Embryonic facial prominence (tissue), 1 donor: Measurements from ENCODE around the gene FA2H.
"Not testable (repeated sequence)": the region's sequence is repeated elsewhere in the genome, so short reads cannot be mapped to it uniquely, and the experiment has no call there.

Source experiments
- DNase-seq: peaks from one replicate; pipeline ENCODE4 v3.0.0-alpha.2; 2016; ENCODE audit errors: extremely low spot score

Gene FA2H

DNA sequence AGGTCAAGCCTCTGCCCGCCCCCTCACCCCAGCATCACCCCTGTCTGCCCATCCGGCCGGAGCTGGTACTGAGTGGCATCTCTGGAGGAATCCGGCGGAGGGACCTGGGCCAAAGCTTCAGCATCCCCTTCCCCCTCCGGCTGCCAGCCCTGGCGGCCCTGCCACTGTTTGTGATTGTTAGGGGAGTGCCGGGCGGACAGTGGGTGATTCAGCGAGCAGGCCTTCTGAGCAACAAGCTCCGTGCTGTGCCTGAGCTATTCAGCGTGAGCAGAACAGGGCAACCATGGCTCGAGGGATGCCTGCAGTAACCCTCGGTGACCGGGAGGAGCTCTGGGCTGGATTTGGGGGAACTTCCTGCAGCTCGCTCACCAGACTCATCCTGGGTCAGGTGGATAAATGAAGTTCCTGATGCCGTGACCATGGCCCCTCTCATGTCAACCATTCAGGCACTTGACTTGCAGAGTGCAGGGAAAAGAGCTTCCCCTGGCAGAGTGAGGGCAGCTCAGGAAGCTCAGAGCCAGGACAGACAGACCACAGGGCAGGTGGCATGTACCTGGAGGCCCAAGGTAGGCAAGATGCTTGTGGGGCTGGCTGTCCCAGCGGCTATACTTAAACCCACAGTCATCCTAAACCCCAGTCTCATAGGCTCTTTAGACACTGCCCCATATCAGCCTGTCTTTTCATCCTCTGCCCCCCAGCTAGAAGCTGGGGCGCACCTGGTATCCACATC is 49.6 kb downstream of the FA2H start:
- no peak for DNase-seq

- DNase-seq: no peak
These were observed 51.4 kb downstream of the FA2H start for GRCh38 chr16:74723256-74723655.

GRCh38 chr16:74722156-74722555 is 52.5 kb downstream of the FA2H start:
- not testable (repeated sequence) for DNase-seq

GRCh38 chr16:74721716-74722115 is 52.9 kb downstream of the FA2H start:
- no peak for DNase-seq

DNA sequence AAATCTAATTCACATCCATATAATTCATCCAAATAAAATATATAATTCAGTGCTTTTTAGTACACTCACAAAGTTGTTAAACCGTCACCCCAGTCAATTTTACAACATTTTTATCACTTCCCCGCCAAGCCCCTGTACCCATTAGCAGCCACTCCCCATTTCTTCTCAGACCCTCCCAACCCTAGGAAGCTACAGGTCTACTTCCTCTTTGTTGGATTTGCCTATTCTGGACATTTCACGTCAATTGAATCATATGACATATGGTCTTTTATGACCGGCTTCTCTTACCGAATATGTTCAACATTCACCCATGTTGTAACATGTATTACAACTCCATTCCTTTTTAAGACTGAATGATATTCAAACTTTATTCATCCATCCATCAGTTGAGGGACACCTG is 54.0 kb downstream of the FA2H start:
- no peak for DNase-seq

GRCh38 chr16:74718741-74719610 is 55.6 kb downstream of the FA2H start:
- no peak for DNase-seq

DNA sequence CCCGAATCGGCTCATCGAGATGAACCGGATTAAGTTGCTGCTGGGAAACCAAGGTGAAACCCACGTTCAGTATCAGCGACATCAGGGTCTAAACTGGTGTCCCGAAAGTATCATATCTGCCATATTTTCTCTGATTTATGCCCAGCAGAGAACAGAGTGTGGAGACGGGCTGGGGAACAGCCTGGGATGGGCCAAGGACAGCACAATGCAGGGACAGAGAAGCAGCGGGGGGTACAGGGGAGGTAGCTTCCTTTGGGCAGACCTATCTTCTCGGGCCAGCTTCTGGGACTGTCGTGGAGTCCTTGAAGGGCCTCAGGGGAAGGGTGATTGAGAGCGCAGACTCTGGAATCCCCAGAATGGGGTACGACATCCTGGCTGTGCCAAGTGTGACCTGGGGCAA is 56.5 kb downstream of the FA2H start:
- DNase-seq: no peak

DNA sequence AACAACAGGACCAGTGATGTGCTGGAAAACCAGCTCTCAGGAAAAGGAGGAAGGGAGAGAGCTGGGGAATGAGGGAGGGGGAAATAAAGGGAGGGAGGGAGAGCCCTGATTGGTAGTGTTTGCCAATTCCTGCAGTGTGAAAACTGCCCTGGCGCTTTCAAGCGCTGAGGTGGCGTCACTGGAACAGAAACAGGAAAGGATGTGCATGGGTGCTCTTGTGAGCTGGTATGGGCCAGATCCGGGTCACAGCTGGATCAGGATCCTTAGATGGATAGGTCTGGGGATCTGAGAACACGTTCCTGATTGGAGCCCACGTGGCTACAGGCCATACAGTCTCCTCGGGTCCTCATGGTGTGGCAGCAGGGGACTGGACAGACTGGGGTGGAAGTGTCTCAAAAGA is 57.3 kb downstream of the FA2H start:
- no peak for DNase-seq

DNA sequence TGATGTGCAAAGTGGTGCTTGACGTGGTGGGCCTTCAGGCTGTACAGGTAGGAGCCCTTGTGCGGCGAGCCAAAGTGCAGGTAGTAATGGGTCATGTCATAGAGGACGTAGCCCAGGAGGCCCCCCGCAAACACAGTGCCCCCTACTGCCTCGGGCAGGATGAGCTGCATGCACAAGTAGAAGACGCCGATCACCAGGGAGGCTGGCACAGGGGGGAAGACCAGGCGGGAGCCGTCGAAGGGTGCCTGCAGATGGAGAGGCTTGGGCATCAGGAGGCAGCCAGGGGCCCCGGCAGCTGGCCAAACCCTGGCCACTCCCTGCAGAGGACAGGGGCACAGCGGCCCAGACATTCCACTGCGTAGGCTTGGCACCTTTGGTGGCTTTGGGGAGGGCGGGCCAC is 58.3 kb downstream of the FA2H start:
- no peak for DNase-seq

DNA sequence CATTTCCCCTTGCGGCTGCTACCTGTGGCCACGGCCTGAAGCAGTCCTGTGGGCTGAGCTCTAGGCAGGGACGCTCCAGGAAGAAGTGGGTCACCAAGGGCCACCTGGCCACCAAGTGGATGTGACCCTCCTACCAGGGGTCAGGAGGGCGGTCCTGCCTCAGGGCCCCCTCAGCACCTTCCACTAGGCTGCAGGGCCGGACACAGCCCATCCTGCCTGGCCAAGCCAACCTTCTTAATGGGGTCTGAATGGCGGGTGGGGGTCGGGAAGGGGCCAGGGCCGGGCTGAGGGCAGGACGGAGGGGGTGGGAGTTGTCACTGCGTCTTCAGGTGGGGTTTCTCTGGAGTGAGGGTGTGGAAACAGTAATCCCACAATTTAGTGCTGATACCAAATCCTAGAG is 60.7 kb downstream of the FA2H start:
- DNase-seq: no peak

DNA sequence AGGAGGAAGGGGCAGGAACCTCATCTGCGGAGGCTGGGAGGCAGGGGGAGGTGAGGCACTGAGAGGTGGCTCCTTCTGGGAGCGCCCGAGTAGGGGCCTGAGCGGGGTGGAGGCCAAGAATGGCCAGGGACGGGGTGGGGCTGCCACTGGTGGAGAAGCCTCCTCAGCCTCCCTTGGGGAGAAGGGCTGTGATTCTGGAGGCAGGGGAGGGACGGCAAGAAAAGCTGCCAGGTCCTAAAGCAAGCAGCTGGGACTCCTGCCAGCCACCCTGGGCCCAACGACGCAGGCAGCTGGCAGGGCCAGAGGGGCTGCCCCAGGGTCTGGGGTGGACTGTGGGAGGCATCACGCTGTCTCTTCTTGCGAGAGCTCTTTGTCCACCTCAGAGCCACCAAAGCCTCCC is 61.3 kb downstream of the FA2H start:
- no peak for DNase-seq

- no peak for DNase-seq
These were observed 62.7 kb downstream of the FA2H start for GRCh38 chr16:74711938-74712337.

GRCh38 chr16:74710401-74710800 is 64.2 kb downstream of the FA2H start:
- DNase-seq: no peak

DNA sequence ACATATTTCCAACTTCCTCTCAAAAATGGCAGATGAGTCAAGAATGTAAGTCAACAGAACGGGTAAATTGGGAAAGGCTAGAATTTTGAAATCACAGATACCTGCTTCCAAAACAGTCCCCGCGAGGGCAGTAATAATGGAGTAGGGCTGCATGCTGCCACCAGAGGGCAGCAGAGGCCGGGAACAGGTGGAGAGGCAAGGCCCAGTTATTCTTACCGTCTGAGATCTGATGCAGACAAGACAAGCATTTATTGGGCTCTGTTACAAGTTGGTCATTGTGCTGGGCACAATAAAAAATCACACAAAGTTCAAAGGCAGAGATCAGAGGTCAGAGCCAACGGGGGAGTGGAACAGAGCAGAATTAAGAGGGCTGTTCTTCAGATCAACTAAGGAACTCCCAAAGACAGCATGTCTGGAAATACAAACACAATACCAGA is 65.2 kb downstream of the FA2H start:
- DNase-seq: peak; percentile 34

- no peak for DNase-seq
These were observed 74.0 kb downstream of the FA2H start, which contains the start of gene MLKL for GRCh38 chr16:74700438-74701225. Gene MLKL, minus strand, starts transcription at chr16:74700862. Its CDS starts 5,105 bp downstream, at chr16:74695757.

- DNase-seq: no peak
These were observed 74.5 kb downstream of the FA2H start for GRCh38 chr16:74700116-74700437.

DNA sequence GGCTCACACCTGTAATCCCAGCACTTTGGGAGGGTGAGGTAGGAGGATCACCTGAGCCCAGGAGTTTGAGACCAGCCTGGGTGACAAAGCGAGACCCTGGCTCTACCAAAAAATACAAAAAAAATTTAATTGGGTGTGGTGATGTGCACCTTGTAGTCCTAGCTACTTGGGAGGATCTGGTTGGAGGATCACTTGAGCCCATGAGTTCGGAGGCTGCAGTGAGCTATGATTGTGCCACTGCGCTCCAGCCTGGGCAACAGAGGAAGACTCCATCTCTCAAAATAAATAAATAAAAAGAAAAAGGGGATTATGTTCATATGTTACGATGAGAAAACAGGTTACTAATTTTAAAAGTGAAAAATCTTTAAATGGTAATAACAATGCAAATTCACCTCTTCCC is 75.0 kb downstream of the FA2H start:
- DNase-seq: no peak

GRCh38 chr16:74698222-74698621 is 76.4 kb downstream of the FA2H start:
- DNase-seq: no peak

- peak; percentile 51 for DNase-seq
These were observed 78.9 kb downstream of the FA2H start for GRCh38 chr16:74695450-74696422.

GRCh38 chr16:74691093-74691855 is 83.3 kb downstream of the FA2H start:
- DNase-seq: no peak
